BE2C (cell line): ENCODE measurements around the gene CD300C.

Experiments used
- DNase-seq: peaks from one replicate; pipeline ENCODE4 v3.0.0-alpha.2; 2020
- H3K27me3 ChIP-seq: fragments of 250-450 bp; sonication (Bioruptor Pico); 2 replicates; pipeline ENCODE4 v1.5.1; 2020; ENCODE audit warnings: mild to moderate bottlenecking
- H3K36me3 ChIP-seq: fragments of 250-450 bp; sonication (Bioruptor Pico); 2 replicates; pipeline ENCODE4 v1.5.1; 2020; ENCODE audit warnings: mild to moderate bottlenecking
- H3K4me1 ChIP-seq: fragments of 250-450 bp; sonication (Bioruptor Pico); 2 replicates; pipeline ENCODE4 v1.5.1; 2020
- H3K4me3 ChIP-seq: 2 replicates; pipeline ENCODE4 v1.5.1; 2011; ENCODE audit warnings: low read depth, low read length
- H3K9me3 ChIP-seq: fragments of 250-450 bp; sonication (Bioruptor Pico); 2 replicates; pipeline ENCODE4 v1.5.1; 2020
- TF ChIP-seq, protein P1 (sequence below): IDR thresholded peaks from 2 replicates; pipeline ENCODE4 v1.5.1; 2012; ENCODE audit warnings: mild to moderate bottlenecking, low read depth, low read length

CD300C gene

GRCh38 chr17:74542727-74543383, 3.1 kb downstream of the CD300C start:
- TF ChIP-seq, protein P1, sequence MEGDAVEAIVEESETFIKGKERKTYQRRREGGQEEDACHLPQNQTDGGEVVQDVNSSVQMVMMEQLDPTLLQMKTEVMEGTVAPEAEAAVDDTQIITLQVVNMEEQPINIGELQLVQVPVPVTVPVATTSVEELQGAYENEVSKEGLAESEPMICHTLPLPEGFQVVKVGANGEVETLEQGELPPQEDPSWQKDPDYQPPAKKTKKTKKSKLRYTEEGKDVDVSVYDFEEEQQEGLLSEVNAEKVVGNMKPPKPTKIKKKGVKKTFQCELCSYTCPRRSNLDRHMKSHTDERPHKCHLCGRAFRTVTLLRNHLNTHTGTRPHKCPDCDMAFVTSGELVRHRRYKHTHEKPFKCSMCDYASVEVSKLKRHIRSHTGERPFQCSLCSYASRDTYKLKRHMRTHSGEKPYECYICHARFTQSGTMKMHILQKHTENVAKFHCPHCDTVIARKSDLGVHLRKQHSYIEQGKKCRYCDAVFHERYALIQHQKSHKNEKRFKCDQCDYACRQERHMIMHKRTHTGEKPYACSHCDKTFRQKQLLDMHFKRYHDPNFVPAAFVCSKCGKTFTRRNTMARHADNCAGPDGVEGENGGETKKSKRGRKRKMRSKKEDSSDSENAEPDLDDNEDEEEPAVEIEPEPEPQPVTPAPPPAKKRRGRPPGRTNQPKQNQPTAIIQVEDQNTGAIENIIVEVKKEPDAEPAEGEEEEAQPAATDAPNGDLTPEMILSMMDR, result no peak
- no peaks in the 10 kb centered on the region for H3K9me3 ChIP-seq
- peaks cover 3% of the 10 kb centered on the region; the same call in 1 of the 2 replicates for H3K27me3 ChIP-seq
- H3K4me3 ChIP-seq, result no peak overlapping the region
- no peak for DNase-seq
- no peaks in the 10 kb centered on the region for H3K36me3 ChIP-seq
- no peaks in the 10 kb centered on the region for H3K4me1 ChIP-seq

DNA sequence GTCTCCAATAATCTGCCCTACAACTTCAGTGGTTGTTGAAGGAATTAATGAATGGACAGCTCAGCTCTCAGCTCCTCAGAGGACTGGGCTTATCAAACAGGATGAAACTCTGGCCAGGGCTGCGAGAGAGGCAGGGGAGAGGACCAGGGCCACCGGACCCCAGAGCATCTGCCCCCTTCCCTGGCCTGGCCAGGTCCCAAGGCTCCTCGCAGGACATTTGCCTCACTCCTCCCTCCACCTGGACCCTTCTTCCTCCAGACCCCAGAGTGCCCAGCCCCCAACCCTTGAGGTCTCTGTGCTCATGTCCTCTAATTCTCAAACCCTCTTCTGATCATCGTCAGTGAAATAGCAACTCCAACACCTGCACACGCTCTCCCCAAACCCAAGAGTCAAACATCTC, 3.7 kb downstream of the CD300C start:
- no peak overlapping the region for H3K4me3 ChIP-seq
- TF ChIP-seq, protein P1, result no peak
- no peak for DNase-seq
- H3K36me3 ChIP-seq, result no peaks in the 10 kb centered on the region
- H3K27me3 ChIP-seq, result peaks cover 3% of the 10 kb centered on the region; the same call in 1 of the 2 replicates
- no peaks in the 10 kb centered on the region for H3K4me1 ChIP-seq
- no peaks in the 10 kb centered on the region for H3K9me3 ChIP-seq

DNA sequence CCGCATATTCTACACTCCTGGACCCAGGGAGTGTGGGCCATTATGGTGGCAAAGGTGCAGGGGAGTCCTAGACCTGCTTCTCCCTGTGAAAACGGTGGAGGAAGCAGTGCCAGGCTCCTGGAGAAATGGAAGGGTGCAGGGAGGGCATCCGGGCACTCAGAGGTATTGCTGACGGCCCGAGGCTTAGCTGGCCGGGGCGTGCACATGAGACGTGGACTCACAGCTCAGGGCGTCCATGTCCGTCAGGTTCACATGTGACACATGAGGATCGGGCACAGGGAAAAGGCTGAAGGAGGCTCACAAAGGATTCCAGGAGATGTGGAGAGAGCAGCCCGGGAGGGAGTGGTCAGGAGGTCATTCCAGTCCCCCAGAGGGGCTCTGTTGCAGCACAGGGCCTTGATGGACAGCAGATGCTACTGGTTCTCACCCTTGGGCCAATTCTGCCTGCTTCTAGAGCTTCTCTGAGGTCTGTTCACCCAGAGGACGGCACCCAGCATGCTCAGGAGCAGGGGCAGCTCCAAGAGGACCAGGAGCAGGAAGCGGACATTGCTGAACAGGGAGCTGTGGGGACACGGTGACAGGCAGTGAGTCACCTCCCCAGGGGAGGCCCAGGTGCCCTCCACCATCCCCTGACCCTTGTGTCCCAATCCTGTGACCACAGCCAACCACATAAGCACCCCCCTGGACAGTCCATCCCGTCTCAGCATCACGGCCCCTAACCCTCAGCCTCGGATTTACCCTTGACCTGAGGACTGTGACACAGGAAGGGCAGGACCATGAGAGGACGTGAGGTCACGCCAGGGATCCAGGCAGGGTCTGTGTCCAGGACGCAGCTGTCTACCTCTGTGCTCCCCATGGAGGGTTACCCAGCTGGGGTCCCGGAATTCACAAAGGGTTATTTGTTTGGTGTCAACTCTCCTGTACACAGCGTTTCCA, 4.5 kb downstream of the CD300C start:
- TF ChIP-seq, protein P1, result no peak
- Histone ChIP-seq H3K4me1 (no peaks in the 10 kb centered on the region), H3K4me3 (no peak overlapping the region), H3K9me3 (no peaks in the 10 kb centered on the region), H3K27me3 (peaks cover 7% of the 10 kb centered on the region), H3K36me3 (no peaks in the 10 kb centered on the region)
- no peak for DNase-seq

GRCh38 chr17:74539281-74539820, 6.6 kb downstream of the CD300C start:
- Histone ChIP-seq H3K27me3 (peaks cover 9% of the 10 kb centered on the region), H3K9me3 (no peaks in the 10 kb centered on the region; the same call in 1 of the 2 replicates), H3K4me3 (no peak overlapping the region), H3K36me3 (no peaks in the 10 kb centered on the region), H3K4me1 (no peaks in the 10 kb centered on the region)
- TF ChIP-seq, protein P1, result no peak
- no peak for DNase-seq

GRCh38 chr17:74536890-74537289, 9.0 kb downstream of the CD300C start:
- Histone ChIP-seq H3K9me3 (no peaks in the 10 kb centered on the region; the same call in 1 of the 2 replicates), H3K27me3 (peaks cover 12% of the 10 kb centered on the region), H3K36me3 (no peaks in the 10 kb centered on the region), H3K4me1 (no peaks in the 10 kb centered on the region), H3K4me3 (no peak overlapping the region)
- TF ChIP-seq, protein P1, result no peak
- DNase-seq, result no peak
